H1 (cell line): ENCODE results near the gene CARD11. TPM values are rescaled to one million over a fixed set of nuclear protein-coding genes. Genes with fewer than 3 reads are reported as not detected.

Experiments used
- CTCF ChIA-PET: fragments of 300-600 bp; sonication (Branson Sonifier 250); formaldehyde crosslinking; loops from one replicate; lab custom pipeline; 2021; ENCODE audit not compliant: partially characterized antibody; lab: Charles Lee
- POLR2A ChIA-PET: fragments of 300-600 bp; sonication (Branson Sonifier 250); formaldehyde crosslinking; loops from one replicate; lab custom pipeline; 2021; ENCODE audit warnings: inconsistent platforms; ENCODE audit not compliant: partially characterized antibody; lab: Charles Lee
- DNase-seq, 2 experiments: peaks; one replicate each; pipeline versions ENCODE4 v3.0.0 to v3.0.0-alpha.2; 2010 to 2022; ENCODE audit warnings: low spot score in 2 of 2, low read depth in 1 of 2, mixed read lengths in 1 of 2
- FAIRE-seq: peaks from 2 replicates; lab custom pipeline; 2011; peaks lifted over from hg19 to GRCh38; lab: Jason Lieb, UNC
- H2AFZ ChIP-seq: 2 replicates; pipeline ENCODE4 v1.8.1; 2012; ENCODE audit warnings: low read length, inconsistent platforms
- H2AK5ac ChIP-seq: 2 replicates; pipeline ENCODE4 v1.6.1; 2013; ENCODE audit warnings: low read depth, low read length
- H2BK120ac ChIP-seq: replicated peaks from 2 replicates; pipeline ENCODE3; 2013; ENCODE audit warnings: low read depth, low read length, inconsistent platforms
- H2BK12ac ChIP-seq: 2 replicates; pipeline ENCODE4 v1.6.1; 2013; ENCODE audit warnings: low read depth, low read length
- H2BK15ac ChIP-seq: 2 replicates; pipeline ENCODE4 v1.6.1; 2013; ENCODE audit warnings: low read length
- H2BK20ac ChIP-seq: 2 replicates; pipeline ENCODE4 v1.6.1; 2013; ENCODE audit warnings: low read length
- H2BK5ac ChIP-seq: 2 replicates; pipeline ENCODE4 v1.6.1; 2013; ENCODE audit warnings: low read depth, low read length
- H3K14ac ChIP-seq: 2 replicates; pipeline ENCODE4 v1.6.1; 2013; ENCODE audit warnings: inconsistent platforms; ENCODE audit not compliant: insufficient read length
- H3K18ac ChIP-seq: 2 replicates; pipeline ENCODE4 v1.6.1; 2013; ENCODE audit warnings: low read length; ENCODE audit errors: extremely low read depth
- H3K23ac ChIP-seq: 2 replicates; pipeline ENCODE4 v1.6.1; 2013; ENCODE audit warnings: inconsistent platforms; ENCODE audit not compliant: insufficient read length
- H3K23me2 ChIP-seq: 2 replicates; pipeline ENCODE4 v1.6.1; 2013; ENCODE audit warnings: low read depth, low read length
- H3K27ac ChIP-seq: 2 replicates; pipeline ENCODE4 v1.6.1; 2011; ENCODE audit warnings: low read depth, low read length, inconsistent platforms
- H3K27me3 ChIP-seq, 4 experiments: replicated peaks in 1 of 4; 1 replicate in 1 of 4; 2 replicates in 3 of 4; pipeline versions ENCODE4 v1.6.1 to v1.8.1; 2011 to 2013; ENCODE audit warnings: low read length in 3 of 4, mild to moderate bottlenecking in 3 of 4, inconsistent platforms in 2 of 4, mixed read lengths in 2 of 4, moderate library complexity in 1 of 4; ENCODE audit not compliant: control insufficient read depth in 3 of 4, insufficient read depth in 3 of 4; ENCODE audit errors: extremely low read depth in 1 of 4
- H3K36me3 ChIP-seq, 4 experiments: 2 replicates each; pipeline versions ENCODE4 v1.6.1 to v1.8.1; 2011 to 2013; ENCODE audit warnings: mild to moderate bottlenecking in 4 of 4, low read length in 3 of 4, moderate library complexity in 2 of 4, control low read depth in 1 of 4, inconsistent platforms in 1 of 4; ENCODE audit not compliant: insufficient read depth in 4 of 4, control insufficient read depth in 2 of 4
- H3K4ac ChIP-seq: replicated peaks from 2 replicates; pipeline ENCODE3; 2013; ENCODE audit warnings: low read length, low read depth, mixed read lengths, inconsistent platforms; ENCODE audit not compliant: insufficient read length
- H3K4me1 ChIP-seq, 4 experiments: replicated peaks in 1 of 4; 1 replicate in 1 of 4; 2 replicates in 3 of 4; pipeline versions ENCODE4 v1.6.1 to v1.8.1; 2011 to 2013; ENCODE audit warnings: low read length in 3 of 4, inconsistent platforms in 2 of 4, mixed read lengths in 1 of 4; ENCODE audit not compliant: insufficient read depth in 4 of 4, control insufficient read depth in 3 of 4
- H3K4me2 ChIP-seq, 2 experiments: 2 replicates each; pipeline versions ENCODE4 v1.6.1 to v1.8.1; 2011 to 2013; ENCODE audit warnings: low read depth in 2 of 2, low read length in 2 of 2, control low read depth in 1 of 2, inconsistent platforms in 1 of 2, mild to moderate bottlenecking in 1 of 2; ENCODE audit not compliant: insufficient read depth in 1 of 2
- H3K4me3 ChIP-seq, 4 experiments: fragments of 200-600, 300-600 bp in 1 of 4; sonication (generic), shearing (Covaris generic), sonication (Bioruptor Twin) in 1 of 4; 2 replicates each; pipeline versions ENCODE4 v1.5.1 to v1.8.1; 2011 to 2016; ENCODE audit warnings: low read length in 4 of 4, low read depth in 3 of 4, control low read depth in 2 of 4, inconsistent platforms in 2 of 4, mild to moderate bottlenecking in 2 of 4, mixed read lengths in 1 of 4, moderate library complexity in 1 of 4; ENCODE audit not compliant: insufficient read depth in 2 of 4; ENCODE audit errors: extremely low read depth in 1 of 4
- H3K56ac ChIP-seq: replicated peaks from 2 replicates; pipeline ENCODE3; 2013; ENCODE audit warnings: low read depth, mild to moderate bottlenecking, mixed read lengths, low read length, inconsistent platforms; ENCODE audit not compliant: insufficient read length
- H3K79me1 ChIP-seq: 2 replicates; pipeline ENCODE4 v1.6.1; 2013; ENCODE audit warnings: low read depth, low read length, control low read depth
- H3K79me2 ChIP-seq, 2 experiments: 2 replicates each; pipeline versions ENCODE4 v1.6.1 to v1.8.1; 2012 to 2013; ENCODE audit warnings: low read length in 2 of 2, mild to moderate bottlenecking in 2 of 2, inconsistent platforms in 1 of 2; ENCODE audit not compliant: insufficient read depth in 2 of 2, control insufficient read depth in 1 of 2
- H3K9ac ChIP-seq, 4 experiments: replicated peaks in 1 of 4; 1 replicate in 1 of 4; 2 replicates in 3 of 4; pipeline versions ENCODE4 v1.6.1 to v1.8.1; 2011 to 2013; ENCODE audit warnings: low read depth in 3 of 4, low read length in 3 of 4, control low read depth in 2 of 4, mild to moderate bottlenecking in 2 of 4, moderate library complexity in 2 of 4, inconsistent platforms in 1 of 4; ENCODE audit errors: extremely low read depth in 1 of 4
- H3K9me3 ChIP-seq, 2 experiments: 2 replicates each; pipeline versions ENCODE4 v1.6.1 to v1.8.1; 2012 to 2013; ENCODE audit warnings: mild to moderate bottlenecking in 2 of 2, moderate library complexity in 2 of 2, control low read depth in 1 of 2, inconsistent platforms in 1 of 2, low read depth in 1 of 2, low read length in 1 of 2, mixed read lengths in 1 of 2; ENCODE audit not compliant: insufficient read depth in 2 of 2
- H4K20me1 ChIP-seq, 2 experiments: replicated peaks in 1 of 2; 2 replicates each; pipeline versions ENCODE3 to v1.8.1; 2011 to 2013; ENCODE audit warnings: inconsistent platforms in 2 of 2, low read length in 2 of 2, mild to moderate bottlenecking in 1 of 2; ENCODE audit not compliant: insufficient read depth in 2 of 2, control insufficient read depth in 1 of 2
- H4K5ac ChIP-seq: 2 replicates; pipeline ENCODE4 v1.6.1; 2013; ENCODE audit warnings: low read length, low read depth, mixed read lengths, inconsistent platforms; ENCODE audit not compliant: insufficient read length
- H4K8ac ChIP-seq: 2 replicates; pipeline ENCODE4 v1.8.0; 2013; ENCODE audit warnings: mild to moderate bottlenecking, moderate library complexity, low read length, inconsistent platforms; ENCODE audit not compliant: insufficient read depth; ENCODE audit errors: extremely low read depth
- H4K91ac ChIP-seq: replicated peaks from 2 replicates; pipeline ENCODE3; 2013; ENCODE audit warnings: low read length, mixed read lengths, inconsistent platforms; ENCODE audit not compliant: insufficient read length
- FOSL1 ChIP-seq: IDR thresholded peaks from 2 replicates; pipeline ENCODE4 v1.6.1; 2011; ENCODE audit warnings: mild to moderate bottlenecking, low read depth, low read length, moderate library complexity; ENCODE audit not compliant: insufficient read depth
- HDAC2 ChIP-seq, 2 experiments: fragments of 300-600 bp in 1 of 2; sonication (generic) in 1 of 2; IDR thresholded peaks; 2 replicates each; pipeline ENCODE4 v1.6.1; 2011 to 2012; ENCODE audit warnings: low read depth in 2 of 2, low read length in 2 of 2, mild to moderate bottlenecking in 2 of 2, moderate library complexity in 2 of 2, borderline replicate concordance in 1 of 2, inconsistent platforms in 1 of 2
- HDAC6 ChIP-seq: IDR thresholded peaks from one replicate; pipeline ENCODE4 v1.7.1; 2012; ENCODE audit warnings: low read depth, mild to moderate bottlenecking, inconsistent platforms, low read length, moderate library complexity
- JUND ChIP-seq: IDR thresholded peaks from 2 replicates; pipeline ENCODE4 v1.6.1; 2011; ENCODE audit warnings: mild to moderate bottlenecking, improper control_type of control experiment, low read length
- POLR2A ChIP-seq, 2 experiments: IDR thresholded peaks; 1 replicate in 1 of 2; 2 replicates in 1 of 2; pipeline ENCODE4 v1.6.1; 2011; ENCODE audit warnings: low read depth in 2 of 2, low read length in 2 of 2, mild to moderate bottlenecking in 2 of 2; ENCODE audit errors: control extremely low read depth in 1 of 2
- POLR2AphosphoS5 ChIP-seq: IDR thresholded peaks from 2 replicates; pipeline ENCODE4 v1.6.1; 2011; ENCODE audit warnings: low read depth, low read length
- RFX5 ChIP-seq: IDR thresholded peaks from 2 replicates; pipeline ENCODE4 v1.6.1; 2011; ENCODE audit warnings: low read depth, low read length, improper control_type of control experiment, borderline replicate concordance
- RNF2 ChIP-seq: fragments of 200-900, 300-1000 bp; sonication (generic); IDR thresholded peaks from 2 replicates; pipeline ENCODE4 v1.7.1; 2016; ENCODE audit warnings: borderline replicate concordance, low read depth, mild to moderate bottlenecking, antibody characterized with exemption, low read length; ENCODE audit not compliant: poor library complexity, severe bottlenecking; ENCODE audit errors: missing control alignments
- SAP30 ChIP-seq: fragments of 300-600 bp; sonication (generic); IDR thresholded peaks from 2 replicates; pipeline ENCODE4 v1.7.1; 2012; ENCODE audit warnings: low read length, moderate library complexity, mild to moderate bottlenecking, inconsistent platforms; ENCODE audit not compliant: insufficient read depth, insufficient replicate concordance
- SIRT6 ChIP-seq: IDR thresholded peaks from one replicate; pipeline ENCODE4 v1.7.1; 2012; ENCODE audit warnings: low read length, inconsistent platforms
- SIX5 ChIP-seq: IDR thresholded peaks from 2 replicates; pipeline ENCODE4 v1.6.1; 2011; ENCODE audit warnings: mild to moderate bottlenecking, low read depth, low read length
- SUZ12 ChIP-seq: fragments of 200-600 bp; sonication (generic); IDR thresholded peaks from 2 replicates; pipeline ENCODE4 v1.6.1; 2012; ENCODE audit warnings: mild to moderate bottlenecking, inconsistent platforms, low read length, moderate library complexity, mixed read lengths
- WGBS, 2 experiments: shearing (Covaris generic) in 1 of 2; methylation state at CpG; one replicate each; pipeline versions ENCODE4 v1.1.6 to v1.1.7; 2013 to 2015; ENCODE audit warnings: low lambda C conversion rate in 2 of 2, mixed read lengths in 2 of 2, inconsistent platforms in 1 of 2, low coverage in 1 of 2, missing lambda C conversion rate in 1 of 2; ENCODE audit not compliant: insufficient replicate concordance in 2 of 2, insufficient coverage in 1 of 2, insufficient read length in 1 of 2; ENCODE audit errors: extremely low coverage in 1 of 2, missing lambda C conversion rate in 1 of 2; 5-methylcytosine and 5-hydroxymethylcytosine counted together
- polyA plus RNA-seq, 7 experiments: library from polyadenylated mRNA; depleted of rRNA in 3 of 7; stranded (reverse) in 5 of 7; unstranded in 2 of 7; fragments of >200 nt in 5 of 7; fragments of 200-250 nt in 2 of 7; gene quantifications; 1 replicate in 5 of 7; 2 replicates in 1 of 7; 4 replicates in 1 of 7; pipeline versions ENCODE4 v1.2.1 to v1.2.3, GENCODE V29; 2011 to 2013; ENCODE audit warnings: missing spikeins in 2 of 7, mixed read lengths in 2 of 7
- total RNA-seq: library from RNA; stranded (reverse); fragmentation: NEBNext Ultra II Directional; extraction: Animal tissue kit (Norgen Biotek cat#: 25700); gene quantifications from 2 replicates; pipeline ENCODE4 v1.2.1, GENCODE V29; 2021

CARD11 gene
- total and polyA plus RNA-seq, 2 of the 8 experiments (the other 6 are each of a cell fraction or from before 2014, with no cell fraction given) = 12.6 to 29.8 TPM

GRCh38 chr7:2928256-2928612, 115.4 kb downstream of the CARD11 start:
- FAIRE-seq = no peak
- H3K4me2 ChIP-seq = no peak overlapping the region
- H3K79me2 ChIP-seq = no peaks in the 10 kb centered on the region
- no peak overlapping the region for H2BK5ac ChIP-seq
- no peak overlapping the region for H4K5ac ChIP-seq
- H4K91ac ChIP-seq = no peak overlapping the region
- no peak overlapping the region for H3K9ac ChIP-seq
- H3K56ac ChIP-seq = no peak overlapping the region
- H3K23me2 ChIP-seq = no peaks in the 10 kb centered on the region
- ChIA-PET CTCF (interaction anchor here (1.0 to 1.7 kb wide), 6 partner anchors 10 to 460 kb away, joined by 3 to 7 read pairs (median 4); no protein-coding TSS in a partner anchor), POLR2A (no interaction called here)
- H2BK120ac ChIP-seq = no peak overlapping the region
- no peak overlapping the region for H2BK20ac ChIP-seq
- no peak for DNase-seq
- no peak overlapping the region for H3K4me3 ChIP-seq
- no peak overlapping the region for H3K18ac ChIP-seq
- H3K4ac ChIP-seq = no peak overlapping the region
- no peaks in the 10 kb centered on the region for H3K9me3 ChIP-seq
- no peak overlapping the region for H2BK15ac ChIP-seq
- no peaks in the 10 kb centered on the region for H3K27me3 ChIP-seq
- H3K23ac ChIP-seq = no peak overlapping the region
- H2BK12ac ChIP-seq = no peak overlapping the region
- H4K8ac ChIP-seq = 0 out of 2 replicates have a peak overlapping the region, but pooled peaks have one; percentile 35
- no peak overlapping the region for H2AFZ ChIP-seq
- H3K36me3 ChIP-seq = no peaks in the 10 kb centered on the region
- no peak overlapping the region for H3K14ac ChIP-seq
- no peak for TF ChIP-seq FOSL1
- TF ChIP-seq POLR2AphosphoS5 = no peak
- TF ChIP-seq HDAC2 (IDR thresholded peaks at IDR 0.05; ENCODE audit: borderline replicate concordance in 1 of 2, low read depth in 2 of 2, low read length in 2 of 2) = no peak
- no peak for TF ChIP-seq POLR2A (IDR thresholded peaks at IDR 0.05; ENCODE audit: control extremely low read depth in 1 of 2, low read depth in 2 of 2, low read length in 2 of 2)
- TF ChIP-seq RFX5 = no peak
- TF ChIP-seq SUZ12 = no peak
- TF ChIP-seq RNF2 = no peak
- no peak for TF ChIP-seq SIRT6
- TF ChIP-seq SIX5 = no peak
- no peak for TF ChIP-seq HDAC6
- TF ChIP-seq JUND = no peak
- TF ChIP-seq SAP30 = no peak
- H3K4me1 ChIP-seq = no peaks in the 10 kb centered on the region
- H3K27ac ChIP-seq = no peak overlapping the region
- no peak overlapping the region for H2AK5ac ChIP-seq
- peaks cover 0 to 1% of the 10 kb centered on the region in 2 experiments for H4K20me1 ChIP-seq
- H3K79me1 ChIP-seq = no peaks in the 10 kb centered on the region
- 93% methylated on average over 6 of the region's 10 CpGs; no CpG with 5 or more reads in 1 of the 2 experiments for WGBS, 2 experiments
